Spleen (tissue), 7 donors: Measurements from ENCODE around the gene NUP214.

Experiments
- POLR2A ChIP-seq, 3 donors: fragments of 450-650 bp; IDR thresholded peaks; one replicate each; pipeline ENCODE4 v1.5.1; 2017; ENCODE audit warnings: antibody characterized with exemption in 3 of 3, mild to moderate bottlenecking in 1 of 3
- TF ChIP-seq, protein P1 (sequence below), 11 experiments: fragments of 200-600 bp in 7 of 11; fragments of 450-650 bp in 4 of 11; sonication (generic) in 4 of 11; IDR thresholded peaks in 8 of 11; conservative IDR thresholded peaks in 3 of 11; 1 replicate in 7 of 11; 2 replicates in 4 of 11; pipeline versions ENCODE4 v1.4.0 to v1.8.0; 2016 to 2021; ENCODE audit warnings: antibody characterized with exemption in 11 of 11, inconsistent platforms in 4 of 11, mild to moderate bottlenecking in 1 of 11
- donor health status: DM: no; HTN: no; CAD: no; lungs with moderate emphysema.
- donor health status: DM: no; HTN: no; CAD: no.
- donor health status: DM: no; HTN: no; CAD: no.

DNA sequence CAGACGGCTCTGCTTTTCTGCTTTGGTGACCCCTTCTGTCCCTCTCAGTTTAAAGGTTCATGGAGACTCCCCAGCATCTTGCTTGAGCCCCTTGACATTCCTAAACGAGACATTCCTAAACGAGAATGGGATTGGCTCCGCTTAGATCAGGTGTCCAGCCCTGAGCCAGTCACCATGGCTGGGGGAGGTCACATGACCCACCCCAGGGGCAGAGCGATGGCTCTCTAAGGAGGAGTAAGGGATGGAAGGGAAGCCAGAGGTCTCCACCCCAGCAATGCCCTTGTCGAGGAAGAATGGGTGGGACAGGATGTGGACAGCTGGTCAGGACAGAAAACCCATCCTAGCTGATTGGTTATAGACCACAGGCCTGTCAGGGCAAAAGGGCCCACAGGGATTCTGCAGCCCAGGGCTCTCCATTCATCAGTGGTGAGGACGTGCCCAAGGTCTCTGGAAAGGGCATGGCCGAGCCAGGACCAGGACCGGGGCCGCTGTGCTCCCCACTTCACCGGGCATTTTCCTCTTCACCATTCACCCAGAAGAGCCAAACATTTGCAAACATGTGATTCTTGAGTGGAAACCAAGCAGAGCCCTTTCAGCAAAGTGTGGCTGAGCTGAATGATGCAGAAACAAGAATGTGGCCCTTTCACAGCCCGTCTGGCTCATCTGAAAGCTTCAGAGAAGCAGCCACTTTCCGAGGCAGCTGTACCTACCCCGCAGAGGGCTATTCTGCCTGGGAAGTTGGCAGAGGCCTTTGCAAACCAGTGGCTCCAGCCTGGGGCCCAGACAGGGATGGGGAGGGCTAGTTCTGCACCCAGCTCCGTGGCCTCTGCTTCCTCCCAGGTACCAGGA lies 48.8 kb upstream of the NUP214 start:
- TF ChIP-seq POLR2A (IDR thresholded peaks at IDR 0.05): no peak
- TF ChIP-seq, protein P1, sequence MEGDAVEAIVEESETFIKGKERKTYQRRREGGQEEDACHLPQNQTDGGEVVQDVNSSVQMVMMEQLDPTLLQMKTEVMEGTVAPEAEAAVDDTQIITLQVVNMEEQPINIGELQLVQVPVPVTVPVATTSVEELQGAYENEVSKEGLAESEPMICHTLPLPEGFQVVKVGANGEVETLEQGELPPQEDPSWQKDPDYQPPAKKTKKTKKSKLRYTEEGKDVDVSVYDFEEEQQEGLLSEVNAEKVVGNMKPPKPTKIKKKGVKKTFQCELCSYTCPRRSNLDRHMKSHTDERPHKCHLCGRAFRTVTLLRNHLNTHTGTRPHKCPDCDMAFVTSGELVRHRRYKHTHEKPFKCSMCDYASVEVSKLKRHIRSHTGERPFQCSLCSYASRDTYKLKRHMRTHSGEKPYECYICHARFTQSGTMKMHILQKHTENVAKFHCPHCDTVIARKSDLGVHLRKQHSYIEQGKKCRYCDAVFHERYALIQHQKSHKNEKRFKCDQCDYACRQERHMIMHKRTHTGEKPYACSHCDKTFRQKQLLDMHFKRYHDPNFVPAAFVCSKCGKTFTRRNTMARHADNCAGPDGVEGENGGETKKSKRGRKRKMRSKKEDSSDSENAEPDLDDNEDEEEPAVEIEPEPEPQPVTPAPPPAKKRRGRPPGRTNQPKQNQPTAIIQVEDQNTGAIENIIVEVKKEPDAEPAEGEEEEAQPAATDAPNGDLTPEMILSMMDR (IDR thresholded peaks at IDR 0.05 in 8 of 11, conservative IDR thresholded peaks at IDR 0.05 in 3 of 11): no peak
